H1 (cell line): ENCODE measurements around the gene RANBP2. TPM values are rescaled to one million over a fixed set of nuclear protein-coding genes. Genes with fewer than 3 reads are reported as not detected.

Experiments used
- CTCF ChIA-PET: fragments of 300-600 bp; sonication (Branson Sonifier 250); formaldehyde crosslinking; loops from one replicate; lab custom pipeline; 2021; ENCODE audit not compliant: partially characterized antibody; lab: Charles Lee
- POLR2A ChIA-PET: fragments of 300-600 bp; sonication (Branson Sonifier 250); formaldehyde crosslinking; loops from one replicate; lab custom pipeline; 2021; ENCODE audit warnings: inconsistent platforms; ENCODE audit not compliant: partially characterized antibody; lab: Charles Lee
- DNase-seq, 2 experiments: peaks; one replicate each; pipeline versions ENCODE4 v3.0.0 to v3.0.0-alpha.2; 2010 to 2022; ENCODE audit warnings: low spot score in 2 of 2, low read depth in 1 of 2, mixed read lengths in 1 of 2
- FAIRE-seq: peaks from 2 replicates; lab custom pipeline; 2011; peaks lifted over from hg19 to GRCh38; lab: Jason Lieb, UNC
- H2AFZ ChIP-seq: 2 replicates; pipeline ENCODE4 v1.8.1; 2012; ENCODE audit warnings: low read length, inconsistent platforms
- H2AK5ac ChIP-seq: 2 replicates; pipeline ENCODE4 v1.6.1; 2013; ENCODE audit warnings: low read depth, low read length
- H2BK120ac ChIP-seq: replicated peaks from 2 replicates; pipeline ENCODE3; 2013; ENCODE audit warnings: low read depth, low read length, inconsistent platforms
- H2BK12ac ChIP-seq: 2 replicates; pipeline ENCODE4 v1.6.1; 2013; ENCODE audit warnings: low read depth, low read length
- H2BK15ac ChIP-seq: 2 replicates; pipeline ENCODE4 v1.6.1; 2013; ENCODE audit warnings: low read length
- H2BK20ac ChIP-seq: 2 replicates; pipeline ENCODE4 v1.6.1; 2013; ENCODE audit warnings: low read length
- H2BK5ac ChIP-seq: 2 replicates; pipeline ENCODE4 v1.6.1; 2013; ENCODE audit warnings: low read depth, low read length
- H3K14ac ChIP-seq: 2 replicates; pipeline ENCODE4 v1.6.1; 2013; ENCODE audit warnings: inconsistent platforms; ENCODE audit not compliant: insufficient read length
- H3K18ac ChIP-seq: 2 replicates; pipeline ENCODE4 v1.6.1; 2013; ENCODE audit warnings: low read length; ENCODE audit errors: extremely low read depth
- H3K23ac ChIP-seq: 2 replicates; pipeline ENCODE4 v1.6.1; 2013; ENCODE audit warnings: inconsistent platforms; ENCODE audit not compliant: insufficient read length
- H3K23me2 ChIP-seq: 2 replicates; pipeline ENCODE4 v1.6.1; 2013; ENCODE audit warnings: low read depth, low read length
- H3K27ac ChIP-seq: 2 replicates; pipeline ENCODE4 v1.6.1; 2011; ENCODE audit warnings: low read depth, low read length, inconsistent platforms
- H3K27me3 ChIP-seq, 4 experiments: replicated peaks in 1 of 4; 1 replicate in 1 of 4; 2 replicates in 3 of 4; pipeline versions ENCODE4 v1.6.1 to v1.8.1; 2011 to 2013; ENCODE audit warnings: low read length in 3 of 4, mild to moderate bottlenecking in 3 of 4, inconsistent platforms in 2 of 4, mixed read lengths in 2 of 4, moderate library complexity in 1 of 4; ENCODE audit not compliant: control insufficient read depth in 3 of 4, insufficient read depth in 3 of 4; ENCODE audit errors: extremely low read depth in 1 of 4
- H3K36me3 ChIP-seq, 4 experiments: 2 replicates each; pipeline versions ENCODE4 v1.6.1 to v1.8.1; 2011 to 2013; ENCODE audit warnings: mild to moderate bottlenecking in 4 of 4, low read length in 3 of 4, moderate library complexity in 2 of 4, control low read depth in 1 of 4, inconsistent platforms in 1 of 4; ENCODE audit not compliant: insufficient read depth in 4 of 4, control insufficient read depth in 2 of 4
- H3K4ac ChIP-seq: replicated peaks from 2 replicates; pipeline ENCODE3; 2013; ENCODE audit warnings: low read length, low read depth, mixed read lengths, inconsistent platforms; ENCODE audit not compliant: insufficient read length
- H3K4me1 ChIP-seq, 4 experiments: replicated peaks in 1 of 4; 1 replicate in 1 of 4; 2 replicates in 3 of 4; pipeline versions ENCODE4 v1.6.1 to v1.8.1; 2011 to 2013; ENCODE audit warnings: low read length in 3 of 4, inconsistent platforms in 2 of 4, mixed read lengths in 1 of 4; ENCODE audit not compliant: insufficient read depth in 4 of 4, control insufficient read depth in 3 of 4
- H3K4me2 ChIP-seq, 2 experiments: 2 replicates each; pipeline versions ENCODE4 v1.6.1 to v1.8.1; 2011 to 2013; ENCODE audit warnings: low read depth in 2 of 2, low read length in 2 of 2, control low read depth in 1 of 2, inconsistent platforms in 1 of 2, mild to moderate bottlenecking in 1 of 2; ENCODE audit not compliant: insufficient read depth in 1 of 2
- H3K4me3 ChIP-seq, 4 experiments: fragments of 200-600, 300-600 bp in 1 of 4; sonication (generic), shearing (Covaris generic), sonication (Bioruptor Twin) in 1 of 4; 2 replicates each; pipeline versions ENCODE4 v1.5.1 to v1.8.1; 2011 to 2016; ENCODE audit warnings: low read length in 4 of 4, low read depth in 3 of 4, control low read depth in 2 of 4, inconsistent platforms in 2 of 4, mild to moderate bottlenecking in 2 of 4, mixed read lengths in 1 of 4, moderate library complexity in 1 of 4; ENCODE audit not compliant: insufficient read depth in 2 of 4; ENCODE audit errors: extremely low read depth in 1 of 4
- H3K56ac ChIP-seq: replicated peaks from 2 replicates; pipeline ENCODE3; 2013; ENCODE audit warnings: low read depth, mild to moderate bottlenecking, mixed read lengths, low read length, inconsistent platforms; ENCODE audit not compliant: insufficient read length
- H3K79me1 ChIP-seq: 2 replicates; pipeline ENCODE4 v1.6.1; 2013; ENCODE audit warnings: low read depth, low read length, control low read depth
- H3K79me2 ChIP-seq, 2 experiments: 2 replicates each; pipeline versions ENCODE4 v1.6.1 to v1.8.1; 2012 to 2013; ENCODE audit warnings: low read length in 2 of 2, mild to moderate bottlenecking in 2 of 2, inconsistent platforms in 1 of 2; ENCODE audit not compliant: insufficient read depth in 2 of 2, control insufficient read depth in 1 of 2
- H3K9ac ChIP-seq, 4 experiments: replicated peaks in 1 of 4; 1 replicate in 1 of 4; 2 replicates in 3 of 4; pipeline versions ENCODE4 v1.6.1 to v1.8.1; 2011 to 2013; ENCODE audit warnings: low read depth in 3 of 4, low read length in 3 of 4, control low read depth in 2 of 4, mild to moderate bottlenecking in 2 of 4, moderate library complexity in 2 of 4, inconsistent platforms in 1 of 4; ENCODE audit errors: extremely low read depth in 1 of 4
- H3K9me3 ChIP-seq, 2 experiments: 2 replicates each; pipeline versions ENCODE4 v1.6.1 to v1.8.1; 2012 to 2013; ENCODE audit warnings: mild to moderate bottlenecking in 2 of 2, moderate library complexity in 2 of 2, control low read depth in 1 of 2, inconsistent platforms in 1 of 2, low read depth in 1 of 2, low read length in 1 of 2, mixed read lengths in 1 of 2; ENCODE audit not compliant: insufficient read depth in 2 of 2
- H4K20me1 ChIP-seq, 2 experiments: replicated peaks in 1 of 2; 2 replicates each; pipeline versions ENCODE3 to v1.8.1; 2011 to 2013; ENCODE audit warnings: inconsistent platforms in 2 of 2, low read length in 2 of 2, mild to moderate bottlenecking in 1 of 2; ENCODE audit not compliant: insufficient read depth in 2 of 2, control insufficient read depth in 1 of 2
- H4K5ac ChIP-seq: 2 replicates; pipeline ENCODE4 v1.6.1; 2013; ENCODE audit warnings: low read length, low read depth, mixed read lengths, inconsistent platforms; ENCODE audit not compliant: insufficient read length
- H4K8ac ChIP-seq: 2 replicates; pipeline ENCODE4 v1.8.0; 2013; ENCODE audit warnings: mild to moderate bottlenecking, moderate library complexity, low read length, inconsistent platforms; ENCODE audit not compliant: insufficient read depth; ENCODE audit errors: extremely low read depth
- H4K91ac ChIP-seq: replicated peaks from 2 replicates; pipeline ENCODE3; 2013; ENCODE audit warnings: low read length, mixed read lengths, inconsistent platforms; ENCODE audit not compliant: insufficient read length
- CREB1 ChIP-seq: IDR thresholded peaks from 2 replicates; pipeline ENCODE4 v1.6.1; 2012; ENCODE audit warnings: inconsistent platforms
- KDM5A ChIP-seq: fragments of 200-600 bp; IDR thresholded peaks from 2 replicates; pipeline ENCODE4 v1.7.1; 2012; ENCODE audit warnings: mild to moderate bottlenecking, low read length, inconsistent platforms, mixed read lengths
- MAFK ChIP-seq: IDR thresholded peaks from 2 replicates; pipeline ENCODE4 v1.6.1; 2012; ENCODE audit warnings: low read depth, mild to moderate bottlenecking, improper control_type of control experiment, low read length
- TCF12 ChIP-seq: IDR thresholded peaks from 2 replicates; pipeline ENCODE4 v1.6.1; 2011; ENCODE audit warnings: low read depth, mild to moderate bottlenecking, low read length
- USF2 ChIP-seq: IDR thresholded peaks from 2 replicates; pipeline ENCODE4 v1.6.1; 2011; ENCODE audit warnings: low read length, improper control_type of control experiment
- WGBS, 2 experiments: shearing (Covaris generic) in 1 of 2; methylation state at CpG; one replicate each; pipeline versions ENCODE4 v1.1.6 to v1.1.7; 2013 to 2015; ENCODE audit warnings: low lambda C conversion rate in 2 of 2, mixed read lengths in 2 of 2, inconsistent platforms in 1 of 2, low coverage in 1 of 2, missing lambda C conversion rate in 1 of 2; ENCODE audit not compliant: insufficient replicate concordance in 2 of 2, insufficient coverage in 1 of 2, insufficient read length in 1 of 2; ENCODE audit errors: extremely low coverage in 1 of 2, missing lambda C conversion rate in 1 of 2; 5-methylcytosine and 5-hydroxymethylcytosine counted together
- polyA plus RNA-seq, 7 experiments: library from polyadenylated mRNA; depleted of rRNA in 3 of 7; stranded (reverse) in 5 of 7; unstranded in 2 of 7; fragments of >200 nt in 5 of 7; fragments of 200-250 nt in 2 of 7; gene quantifications; 1 replicate in 5 of 7; 2 replicates in 1 of 7; 4 replicates in 1 of 7; pipeline versions ENCODE4 v1.2.1 to v1.2.3, GENCODE V29; 2011 to 2013; ENCODE audit warnings: missing spikeins in 2 of 7, mixed read lengths in 2 of 7
- total RNA-seq: library from RNA; stranded (reverse); fragmentation: NEBNext Ultra II Directional; extraction: Animal tissue kit (Norgen Biotek cat#: 25700); gene quantifications from 2 replicates; pipeline ENCODE4 v1.2.1, GENCODE V29; 2021

RANBP2 gene
- total and polyA plus RNA-seq, 2 of the 8 experiments (the other 6 are each of a cell fraction or from before 2014, with no cell fraction given), result 8.2 to 95.9 TPM

DNA sequence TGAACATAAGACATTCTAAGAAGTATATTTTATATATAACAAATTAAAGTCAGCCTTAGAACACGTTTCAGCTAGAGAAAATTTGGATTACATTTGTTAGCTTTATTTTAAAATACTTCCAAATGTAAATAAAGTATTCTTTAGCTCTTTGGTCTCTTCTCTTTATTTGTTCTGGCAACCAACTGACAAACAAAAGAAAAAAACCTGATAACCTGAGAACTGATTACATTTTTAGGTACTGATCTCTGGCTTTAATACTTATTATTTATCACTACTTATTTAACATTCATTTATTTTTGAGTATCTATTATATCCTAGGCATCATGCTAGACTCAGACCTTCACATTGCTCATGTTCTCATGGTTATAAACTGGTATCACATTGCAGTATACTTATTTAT, 85.8 kb downstream of the RANBP2 start:
- Histone ChIP-seq H3K4me1 (no peaks in the 10 kb centered on the region), H3K27me3 (no peaks in the 10 kb centered on the region), H3K14ac (no peak overlapping the region), H2AFZ (no peak overlapping the region), H3K9ac (no peak overlapping the region), H3K4me3 (no peak overlapping the region), H4K20me1 (peaks cover 0 to 4% of the 10 kb centered on the region in 2 experiments), H3K79me2 (peaks cover 0 to 26% of the 10 kb centered on the region in 2 experiments; a peak in 2 of 4 replicates), H3K18ac (no peak overlapping the region), H3K4ac (no peak overlapping the region), H2BK20ac (no peak overlapping the region), H4K91ac (no peak overlapping the region), H3K56ac (no peak overlapping the region), H3K79me1 (no peaks in the 10 kb centered on the region), H3K9me3 (peaks cover 0 to 6% of the 10 kb centered on the region in 2 experiments; a peak in 1 of 4 replicates), H3K23me2 (no peaks in the 10 kb centered on the region; the same call in 1 of the 2 replicates), H2BK120ac (no peak overlapping the region), H2BK5ac (no peak overlapping the region), H4K8ac (no peak overlapping the region), H3K23ac (no peak overlapping the region), H2BK12ac (no peak overlapping the region), H4K5ac (no peak overlapping the region), H2AK5ac (no peak overlapping the region), H3K36me3 (peaks cover 2 to 59% (median 35%) of the 10 kb centered on the region in 4 experiments; a peak in 6 of 8 replicates), H2BK15ac (no peak overlapping the region), H3K4me2 (no peak overlapping the region), H3K27ac (no peak overlapping the region)
- TF ChIP-seq TCF12 (no peak), MAFK (no peak), CREB1 (no peak), USF2 (no peak), KDM5A (no peak)
- ChIA-PET POLR2A (no interaction called here), CTCF (no interaction called here)
- 86% methylated on average over 1 of the region's 1 CpG; no CpG with 5 or more reads in 1 of the 2 experiments for whole genome bisulfite sequencing, 2 experiments
- FAIRE-seq (no peak), DNase-seq (no peak)
